Parathyroid adenoma (tissue), 2 donors: ENCODE results near the gene WDR72.

Experiments used
- H2AFZ ChIP-seq: fragments of 300-600 bp; sonication (generic); one replicate; pipeline ENCODE4 v1.7.0; 2017; ENCODE audit warnings: antibody characterized with exemption, mild to moderate bottlenecking
- H3K27ac ChIP-seq: fragments of 300-600 bp; sonication (generic); one replicate; pipeline ENCODE4 v1.7.0; 2017
- H3K27me3 ChIP-seq: fragments of 300-600 bp; sonication (generic); one replicate; pipeline ENCODE4 v1.7.0; 2017; ENCODE audit warnings: low read length; ENCODE audit not compliant: control insufficient read depth, insufficient read depth
- H3K36me3 ChIP-seq: fragments of 300-600 bp; sonication (generic); one replicate; pipeline ENCODE4 v1.7.0; 2017; ENCODE audit warnings: low read length; ENCODE audit not compliant: control insufficient read depth, insufficient read depth
- H3K4me1 ChIP-seq: fragments of 300-600 bp; sonication (generic); one replicate; pipeline ENCODE4 v1.7.0; 2017; ENCODE audit warnings: control low read depth
- H3K4me2 ChIP-seq: fragments of 300-600 bp; sonication (generic); one replicate; pipeline ENCODE4 v1.7.0; 2017; ENCODE audit warnings: low read length
- H3K4me3 ChIP-seq: fragments of 300-600 bp; sonication (generic); one replicate; pipeline ENCODE4 v1.7.0; 2017; ENCODE audit warnings: low read depth, low read length
- H3K79me2 ChIP-seq: fragments of 300-600 bp; sonication (generic); one replicate; pipeline ENCODE4 v1.7.0; 2017; ENCODE audit warnings: control low read depth
- H3K9ac ChIP-seq: fragments of 300-600 bp; sonication (generic); one replicate; pipeline ENCODE4 v1.7.0; 2017; ENCODE audit warnings: mild to moderate bottlenecking
- H3K9me3 ChIP-seq: fragments of 300-600 bp; sonication (generic); one replicate; pipeline ENCODE4 v1.7.0; 2017; ENCODE audit warnings: low read length; ENCODE audit not compliant: control insufficient read depth
- TF ChIP-seq, protein P1 (sequence below): fragments of 300-600 bp; sonication (generic); IDR thresholded peaks from one replicate; pipeline ENCODE4 v1.7.0; 2017; ENCODE audit warnings: antibody characterized with exemption, mild to moderate bottlenecking
- donor health status: primary hyperparathyroidism.

WDR72 gene

DNA sequence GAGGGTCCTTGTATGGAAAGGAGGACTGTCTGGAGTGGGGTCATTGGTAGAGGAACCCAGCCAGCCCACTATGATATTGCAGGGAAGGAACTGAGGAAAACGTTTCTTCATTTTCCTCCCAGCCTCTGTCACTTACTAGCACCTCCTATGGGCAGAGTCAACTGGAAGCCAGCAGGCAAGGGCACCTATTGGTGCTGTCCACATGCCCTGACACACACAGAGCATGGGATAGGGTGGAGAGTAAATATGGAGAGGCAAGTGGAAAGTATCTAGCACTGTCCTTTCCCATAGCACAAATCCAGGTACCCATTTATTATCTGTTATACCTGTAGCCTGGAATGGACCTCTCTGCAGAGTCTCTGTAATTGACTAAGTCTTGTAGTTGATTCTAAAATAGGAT, 285.6 kb downstream of the WDR72 start:
- TF ChIP-seq, protein P1, sequence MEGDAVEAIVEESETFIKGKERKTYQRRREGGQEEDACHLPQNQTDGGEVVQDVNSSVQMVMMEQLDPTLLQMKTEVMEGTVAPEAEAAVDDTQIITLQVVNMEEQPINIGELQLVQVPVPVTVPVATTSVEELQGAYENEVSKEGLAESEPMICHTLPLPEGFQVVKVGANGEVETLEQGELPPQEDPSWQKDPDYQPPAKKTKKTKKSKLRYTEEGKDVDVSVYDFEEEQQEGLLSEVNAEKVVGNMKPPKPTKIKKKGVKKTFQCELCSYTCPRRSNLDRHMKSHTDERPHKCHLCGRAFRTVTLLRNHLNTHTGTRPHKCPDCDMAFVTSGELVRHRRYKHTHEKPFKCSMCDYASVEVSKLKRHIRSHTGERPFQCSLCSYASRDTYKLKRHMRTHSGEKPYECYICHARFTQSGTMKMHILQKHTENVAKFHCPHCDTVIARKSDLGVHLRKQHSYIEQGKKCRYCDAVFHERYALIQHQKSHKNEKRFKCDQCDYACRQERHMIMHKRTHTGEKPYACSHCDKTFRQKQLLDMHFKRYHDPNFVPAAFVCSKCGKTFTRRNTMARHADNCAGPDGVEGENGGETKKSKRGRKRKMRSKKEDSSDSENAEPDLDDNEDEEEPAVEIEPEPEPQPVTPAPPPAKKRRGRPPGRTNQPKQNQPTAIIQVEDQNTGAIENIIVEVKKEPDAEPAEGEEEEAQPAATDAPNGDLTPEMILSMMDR: no peak
- Histone ChIP-seq H2AFZ (no peak overlapping the region), H3K79me2 (no peaks in the 10 kb centered on the region), H3K9me3 (no peaks in the 10 kb centered on the region), H3K27me3 (no peaks in the 10 kb centered on the region), H3K4me1 (no peaks in the 10 kb centered on the region), H3K9ac (no peak overlapping the region), H3K36me3 (no peaks in the 10 kb centered on the region), H3K4me2 (no peak overlapping the region), H3K27ac (no peak overlapping the region), H3K4me3 (no peak overlapping the region)

DNA sequence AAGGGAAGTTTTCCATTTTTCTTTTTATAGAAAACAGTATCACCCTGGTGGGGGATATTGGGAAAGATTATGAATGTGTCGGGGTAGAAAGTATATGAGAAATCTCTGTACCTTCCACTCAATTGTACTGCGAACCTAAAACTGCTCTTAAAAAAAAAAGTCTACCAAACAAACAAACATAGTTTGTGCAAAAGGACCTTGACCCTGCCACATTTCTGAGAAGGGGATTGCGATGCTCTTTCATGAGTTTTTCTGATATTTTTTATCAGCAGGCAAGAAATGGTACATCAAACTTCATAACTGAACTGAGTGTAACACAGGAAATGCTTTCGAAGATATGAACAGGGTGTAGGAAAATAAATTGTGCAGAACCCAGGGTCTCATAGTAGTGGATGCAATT, 286.0 kb downstream of the WDR72 start:
- Histone ChIP-seq H3K27me3 (no peaks in the 10 kb centered on the region), H3K27ac (no peak overlapping the region), H3K9me3 (no peaks in the 10 kb centered on the region), H3K4me1 (no peaks in the 10 kb centered on the region), H3K9ac (no peak overlapping the region), H2AFZ (no peak overlapping the region), H3K4me3 (no peak overlapping the region), H3K36me3 (no peaks in the 10 kb centered on the region), H3K4me2 (no peak overlapping the region), H3K79me2 (no peaks in the 10 kb centered on the region)
- TF ChIP-seq, protein P1: no peak

DNA sequence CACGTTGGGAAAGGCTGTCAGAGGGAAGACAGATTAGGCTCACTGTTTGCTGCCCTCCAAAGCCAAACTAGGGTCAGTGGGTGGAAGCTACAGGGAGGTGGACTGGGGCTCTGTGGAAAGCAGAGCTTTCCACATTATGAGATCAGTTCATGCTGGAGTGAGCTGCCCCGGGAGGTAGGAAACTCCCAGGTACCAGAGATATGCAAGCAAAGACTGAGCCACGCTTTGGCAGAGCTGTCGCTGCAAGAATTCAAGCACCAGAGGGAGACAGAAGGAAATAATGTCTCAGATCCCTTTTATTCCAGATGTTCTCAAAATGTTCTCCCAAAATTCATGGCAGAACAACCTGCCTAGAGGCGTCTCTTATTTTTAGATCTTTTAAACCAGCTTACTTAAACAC, 286.6 kb downstream of the WDR72 start:
- Histone ChIP-seq H3K9ac (no peak overlapping the region), H3K27ac (no peak overlapping the region), H2AFZ (no peak overlapping the region), H3K4me1 (no peaks in the 10 kb centered on the region), H3K4me2 (no peak overlapping the region), H3K79me2 (no peaks in the 10 kb centered on the region), H3K9me3 (no peaks in the 10 kb centered on the region), H3K4me3 (no peak overlapping the region), H3K27me3 (no peaks in the 10 kb centered on the region), H3K36me3 (no peaks in the 10 kb centered on the region)
- TF ChIP-seq, protein P1: no peak

DNA sequence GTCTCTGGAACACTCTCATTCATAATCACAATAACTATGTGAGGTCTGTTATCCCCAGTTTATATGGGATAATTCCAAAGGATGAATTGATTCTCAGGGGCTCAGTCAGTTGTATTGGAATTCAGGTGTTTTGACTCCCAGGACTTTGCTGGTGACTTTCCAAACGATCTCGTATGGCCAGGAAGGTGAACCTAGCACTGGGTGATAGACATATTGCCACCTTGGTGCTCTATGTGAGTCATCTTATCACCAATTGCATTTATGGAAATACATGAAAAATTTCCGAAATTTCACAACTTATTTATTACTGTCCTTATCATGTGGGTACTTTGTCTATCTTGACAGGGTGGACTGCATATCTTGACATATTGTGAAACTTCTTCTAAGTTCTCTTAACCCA, 287.3 kb downstream of the WDR72 start:
- H3K79me2 ChIP-seq: no peaks in the 10 kb centered on the region
- H3K9ac ChIP-seq: no peak overlapping the region
- H3K27me3 ChIP-seq: no peaks in the 10 kb centered on the region
- no peak overlapping the region for H3K27ac ChIP-seq
- H3K4me2 ChIP-seq: no peak overlapping the region
- H2AFZ ChIP-seq: no peak overlapping the region
- H3K9me3 ChIP-seq: no peaks in the 10 kb centered on the region
- TF ChIP-seq, protein P1: no peak
- H3K4me1 ChIP-seq: no peaks in the 10 kb centered on the region
- no peaks in the 10 kb centered on the region for H3K36me3 ChIP-seq
- no peak overlapping the region for H3K4me3 ChIP-seq

DNA sequence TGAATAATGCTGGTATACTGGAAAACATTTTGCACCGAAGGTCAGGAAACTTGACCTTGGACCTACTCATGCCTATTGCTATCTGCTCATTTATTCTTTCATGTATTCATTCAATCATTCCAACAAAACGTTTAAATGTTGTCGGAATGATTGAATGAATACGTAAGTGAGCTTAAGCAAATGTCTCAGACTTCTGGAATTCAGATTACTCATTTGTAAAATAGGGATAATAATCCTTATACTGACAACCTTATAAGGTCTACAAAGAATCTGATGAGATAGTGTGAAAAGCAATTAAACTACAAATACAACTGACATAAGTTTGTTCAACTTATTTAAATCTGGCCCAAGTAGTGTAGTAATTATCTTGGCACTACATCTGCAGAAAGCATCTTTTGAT, 288.7 kb downstream of the WDR72 start:
- Histone ChIP-seq H3K9me3 (no peaks in the 10 kb centered on the region), H3K9ac (no peak overlapping the region), H3K36me3 (no peaks in the 10 kb centered on the region), H3K27me3 (no peaks in the 10 kb centered on the region), H3K4me2 (no peak overlapping the region), H2AFZ (no peak overlapping the region), H3K4me1 (no peaks in the 10 kb centered on the region), H3K27ac (no peak overlapping the region), H3K4me3 (no peak overlapping the region), H3K79me2 (no peaks in the 10 kb centered on the region)
- TF ChIP-seq, protein P1: no peak
